ENCODE results near the gene CDKAL1.

Gene CDKAL1

GRCh38 chr6:21198032-21198640 lies 663.9 kb downstream of the CDKAL1 start:
- no peak for DNase-seq
- CTCF ChIA-PET = no interaction called here
- Histone ChIP-seq H3K36me3 (ENCODE audit: control insufficient read depth in 4 of 4, insufficient read depth in 4 of 4, low read length in 3 of 4) (peaks cover 0 to 5% (median 0%) of the 10 kb centered on the region in 4 experiments), H3K27ac (ENCODE audit: insufficient read depth in 1 of 2, low read depth in 1 of 2, low read length in 2 of 2, poor library complexity in 1 of 2, severe bottlenecking in 2 of 2) (no peak overlapping the region), H3K4me3 (ENCODE audit: control insufficient read depth in 1 of 7, extremely low read depth in 1 of 7, insufficient read depth in 4 of 7, low read depth in 2 of 7, low read length in 6 of 7) (no peak overlapping the region), H3K9me3 (ENCODE audit: control extremely low read depth in 1 of 5, control insufficient read depth in 4 of 5, insufficient read depth in 2 of 5, low read depth in 1 of 5, low read length in 4 of 5) (peaks cover 0 to 7% (median 3%) of the 10 kb centered on the region in 5 experiments), H3K4me1 (ENCODE audit: control extremely low read depth in 1 of 4, control insufficient read depth in 4 of 4, insufficient read depth in 4 of 4, low read length in 3 of 4) (peaks cover 0 to 8% (median 0%) of the 10 kb centered on the region in 4 experiments), H3K27me3 (replicated peaks in 2 of 5; ENCODE audit: control insufficient read depth in 4 of 5, insufficient read depth in 5 of 5, low read length in 4 of 5) (no peaks in the 10 kb centered on the region)
- no CpG with 5 or more reads among the region's 5 CpGs for WGBS (ENCODE audit: insufficient coverage)
- POLR2A ChIA-PET = no interaction called here

DNA sequence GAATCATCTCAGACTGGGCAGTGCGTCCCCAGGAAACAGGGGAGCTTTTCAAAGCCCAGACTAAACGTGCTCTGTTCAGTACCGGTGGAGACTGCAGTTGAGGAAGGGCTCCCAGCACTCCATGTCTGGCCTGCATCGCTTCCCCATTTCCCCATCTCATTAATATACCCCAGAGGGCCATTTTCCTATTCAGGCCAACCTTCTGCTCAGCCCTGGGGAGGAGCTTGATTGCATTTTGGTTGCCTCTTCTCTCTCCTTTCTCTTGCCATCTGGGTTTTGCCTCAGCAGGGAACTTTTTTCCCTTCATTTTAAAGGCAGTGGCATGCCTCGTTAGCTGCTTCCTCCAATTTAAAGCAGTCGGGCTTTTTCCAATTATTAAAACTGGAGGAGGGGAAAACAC lies 665.0 kb downstream of the CDKAL1 start:
- ChIA-PET POLR2A (no interaction called here), CTCF (no interaction called here)
- no peak for DNase-seq
- H3K27ac ChIP-seq (ENCODE audit: insufficient read depth in 1 of 2, low read depth in 1 of 2, low read length in 2 of 2, poor library complexity in 1 of 2, severe bottlenecking in 2 of 2) = no peak overlapping the region
- no peak overlapping the region for H3K4me3 ChIP-seq (ENCODE audit: control insufficient read depth in 1 of 7, extremely low read depth in 1 of 7, insufficient read depth in 4 of 7, low read depth in 2 of 7, low read length in 6 of 7)
- H3K36me3 ChIP-seq (ENCODE audit: control insufficient read depth in 4 of 4, insufficient read depth in 4 of 4, low read length in 3 of 4) = peaks cover 0 to 5% (median 0%) of the 10 kb centered on the region in 4 experiments
- H3K27me3 ChIP-seq (replicated peaks in 2 of 5; ENCODE audit: control insufficient read depth in 4 of 5, insufficient read depth in 5 of 5, low read length in 4 of 5) = no peaks in the 10 kb centered on the region
- peaks cover 0 to under 1% (median 0%) of the 10 kb centered on the region in 5 experiments for H3K9me3 ChIP-seq (ENCODE audit: control extremely low read depth in 1 of 5, control insufficient read depth in 4 of 5, insufficient read depth in 2 of 5, low read depth in 1 of 5, low read length in 4 of 5)
- WGBS (ENCODE audit: insufficient coverage) = 93% methylated on average over 6 of the region's 6 CpGs
- H3K4me1 ChIP-seq (ENCODE audit: control extremely low read depth in 1 of 4, control insufficient read depth in 4 of 4, insufficient read depth in 4 of 4, low read length in 3 of 4) = peaks cover 0 to 8% (median 0%) of the 10 kb centered on the region in 4 experiments

- no peak overlapping the region for H3K27ac ChIP-seq (ENCODE audit: insufficient read depth in 1 of 2, low read depth in 1 of 2, low read length in 2 of 2, poor library complexity in 1 of 2, severe bottlenecking in 2 of 2)
Observed at GRCh38 chr6:21200134-21200870, 666.0 kb downstream of the CDKAL1 start.

GRCh38 chr6:21201187-21201586 lies 666.9 kb downstream of the CDKAL1 start:
- CTCF ChIA-PET = no interaction called here
- 82% methylated on average over 4 of the region's 4 CpGs for WGBS (ENCODE audit: insufficient coverage)

More at GRCh38 chr6:21200134-21200870, 666.0 kb downstream of the CDKAL1 start:
- POLR2A ChIA-PET = no interaction called here
- no peaks in the 10 kb centered on the region for H3K9me3 ChIP-seq (ENCODE audit: control extremely low read depth in 1 of 5, control insufficient read depth in 4 of 5, insufficient read depth in 2 of 5, low read depth in 1 of 5, low read length in 4 of 5)
- peaks cover 0 to 7% (median 3%) of the 10 kb centered on the region in 4 experiments for H3K36me3 ChIP-seq (ENCODE audit: control insufficient read depth in 4 of 4, insufficient read depth in 4 of 4, low read length in 3 of 4)
- H3K4me1 ChIP-seq (ENCODE audit: control extremely low read depth in 1 of 4, control insufficient read depth in 4 of 4, insufficient read depth in 4 of 4, low read length in 3 of 4) = peaks cover 0 to 8% (median 0%) of the 10 kb centered on the region in 4 experiments
- CTCF ChIA-PET = no interaction called here
- H3K4me3 ChIP-seq (ENCODE audit: control insufficient read depth in 1 of 7, extremely low read depth in 1 of 7, insufficient read depth in 4 of 7, low read depth in 2 of 7, low read length in 6 of 7) = no peak overlapping the region
- no peak for DNase-seq
- H3K27me3 ChIP-seq (replicated peaks in 2 of 5; ENCODE audit: control insufficient read depth in 4 of 5, insufficient read depth in 5 of 5, low read length in 4 of 5) = no peaks in the 10 kb centered on the region
- WGBS (ENCODE audit: insufficient coverage) = 86% methylated on average over 6 of the region's 7 CpGs

DNA sequence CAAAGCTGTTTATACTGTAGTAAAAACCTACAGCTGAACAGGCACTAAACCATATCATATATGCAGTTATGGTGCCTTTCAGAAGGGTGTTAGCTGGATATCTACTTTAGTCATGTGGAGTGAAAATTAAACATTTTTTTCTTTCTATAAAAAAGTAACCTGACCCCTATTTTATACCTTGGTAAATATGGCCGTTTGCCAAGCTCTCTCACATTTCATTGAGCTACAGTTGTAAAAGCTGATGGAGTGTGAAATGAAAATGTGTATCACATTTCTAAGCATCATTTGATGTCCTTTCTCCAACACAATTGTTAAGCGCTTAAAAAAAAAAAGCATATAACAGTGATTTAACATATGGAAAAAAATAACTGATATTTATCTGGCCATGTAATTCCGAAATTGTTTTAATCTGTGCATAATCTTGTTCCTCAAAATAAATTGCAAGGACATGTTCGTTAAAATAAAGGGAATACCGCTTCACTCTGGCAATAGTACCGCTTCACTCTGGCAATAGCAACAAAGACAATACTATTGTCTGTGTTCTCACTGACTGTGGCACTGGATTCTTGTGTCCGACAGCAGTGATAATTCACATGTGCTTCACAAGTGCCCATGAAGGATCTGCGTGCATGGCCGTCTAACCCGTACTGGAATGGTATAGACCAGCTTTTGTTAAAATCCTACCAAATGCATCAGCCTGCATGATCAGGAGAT lies 667.5 kb downstream of the CDKAL1 start:
- ChIA-PET POLR2A (no interaction called here), CTCF (interaction anchor here (0.6 kb wide), 1 partner anchor 79 kb away, joined by 4 read pairs; no protein-coding TSS in a partner anchor)
- Histone ChIP-seq H3K27me3 (replicated peaks in 2 of 5; ENCODE audit: control insufficient read depth in 4 of 5, insufficient read depth in 5 of 5, low read length in 4 of 5) (no peaks in the 10 kb centered on the region), H3K36me3 (ENCODE audit: control insufficient read depth in 4 of 4, insufficient read depth in 4 of 4, low read length in 3 of 4) (peaks cover 0 to 7% (median 3%) of the 10 kb centered on the region in 4 experiments), H3K4me1 (ENCODE audit: control extremely low read depth in 1 of 4, control insufficient read depth in 4 of 4, insufficient read depth in 4 of 4, low read length in 3 of 4) (peaks cover 0 to 8% (median 0%) of the 10 kb centered on the region in 4 experiments), H3K9me3 (ENCODE audit: control extremely low read depth in 1 of 5, control insufficient read depth in 4 of 5, insufficient read depth in 2 of 5, low read depth in 1 of 5, low read length in 4 of 5) (no peaks in the 10 kb centered on the region), H3K27ac (ENCODE audit: insufficient read depth in 1 of 2, low read depth in 1 of 2, low read length in 2 of 2, poor library complexity in 1 of 2, severe bottlenecking in 2 of 2) (no peak overlapping the region), H3K4me3 (ENCODE audit: control insufficient read depth in 1 of 7, extremely low read depth in 1 of 7, insufficient read depth in 4 of 7, low read depth in 2 of 7, low read length in 6 of 7) (no peak overlapping the region)
- WGBS (ENCODE audit: insufficient coverage) = 100% methylated on average over 4 of the region's 10 CpGs
- no peak for DNase-seq

More at GRCh38 chr6:21201187-21201586, 666.9 kb downstream of the CDKAL1 start:
- H3K4me1 ChIP-seq (ENCODE audit: control extremely low read depth in 1 of 4, control insufficient read depth in 4 of 4, insufficient read depth in 4 of 4, low read length in 3 of 4) = peaks cover 0 to 8% (median 0%) of the 10 kb centered on the region in 4 experiments
- peaks cover 0 to 7% (median 3%) of the 10 kb centered on the region in 4 experiments for H3K36me3 ChIP-seq (ENCODE audit: control insufficient read depth in 4 of 4, insufficient read depth in 4 of 4, low read length in 3 of 4)
- no peaks in the 10 kb centered on the region for H3K27me3 ChIP-seq (replicated peaks in 2 of 5; ENCODE audit: control insufficient read depth in 4 of 5, insufficient read depth in 5 of 5, low read length in 4 of 5)
- H3K9me3 ChIP-seq (ENCODE audit: control extremely low read depth in 1 of 5, control insufficient read depth in 4 of 5, insufficient read depth in 2 of 5, low read depth in 1 of 5, low read length in 4 of 5) = no peaks in the 10 kb centered on the region
- POLR2A ChIA-PET = no interaction called here
- no peak overlapping the region for H3K27ac ChIP-seq (ENCODE audit: insufficient read depth in 1 of 2, low read depth in 1 of 2, low read length in 2 of 2, poor library complexity in 1 of 2, severe bottlenecking in 2 of 2)
- no peak for DNase-seq
- no peak overlapping the region for H3K4me3 ChIP-seq (ENCODE audit: control insufficient read depth in 1 of 7, extremely low read depth in 1 of 7, insufficient read depth in 4 of 7, low read depth in 2 of 7, low read length in 6 of 7)

DNA sequence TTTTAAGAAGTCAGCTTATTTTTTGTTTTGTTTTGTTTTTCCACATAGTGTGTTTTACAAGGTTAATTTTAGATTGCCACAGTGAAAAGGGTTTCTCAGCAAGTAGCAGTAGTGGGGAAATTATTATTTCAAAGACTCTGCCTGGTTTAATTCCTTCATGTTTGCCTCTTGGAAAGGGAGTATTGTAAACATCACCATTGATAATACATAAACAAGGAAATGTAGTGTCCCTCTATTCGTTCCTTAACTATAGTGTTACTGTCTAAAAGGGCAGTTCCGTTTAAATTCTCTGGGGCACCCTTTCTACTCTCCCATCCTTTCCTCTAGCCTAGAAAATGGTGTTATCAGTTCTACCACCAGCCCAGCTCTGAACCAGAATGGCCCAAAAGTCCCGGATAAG lies 668.3 kb downstream of the CDKAL1 start:
- ChIA-PET POLR2A (no interaction called here), CTCF (interaction anchor here (0.6 kb wide), 1 partner anchor 80 kb away, joined by 4 read pairs; no protein-coding TSS in a partner anchor)
- no peaks in the 10 kb centered on the region for H3K27me3 ChIP-seq (replicated peaks in 2 of 5; ENCODE audit: control insufficient read depth in 4 of 5, insufficient read depth in 5 of 5, low read length in 4 of 5)
- DNase-seq = no peak
- no peak overlapping the region for H3K4me3 ChIP-seq (ENCODE audit: control insufficient read depth in 1 of 7, extremely low read depth in 1 of 7, insufficient read depth in 4 of 7, low read depth in 2 of 7, low read length in 6 of 7)
- whole genome bisulfite sequencing (ENCODE audit: insufficient coverage) = 100% methylated on average over 3 of the region's 3 CpGs
- H3K36me3 ChIP-seq (ENCODE audit: control insufficient read depth in 4 of 4, insufficient read depth in 4 of 4, low read length in 3 of 4) = peaks cover 0 to 7% (median 3%) of the 10 kb centered on the region in 4 experiments
- no peak overlapping the region for H3K27ac ChIP-seq (ENCODE audit: insufficient read depth in 1 of 2, low read depth in 1 of 2, low read length in 2 of 2, poor library complexity in 1 of 2, severe bottlenecking in 2 of 2)
- H3K4me1 ChIP-seq (ENCODE audit: control extremely low read depth in 1 of 4, control insufficient read depth in 4 of 4, insufficient read depth in 4 of 4, low read length in 3 of 4) = peaks cover 0 to 8% (median 0%) of the 10 kb centered on the region in 4 experiments
- no peaks in the 10 kb centered on the region for H3K9me3 ChIP-seq (ENCODE audit: control extremely low read depth in 1 of 5, control insufficient read depth in 4 of 5, insufficient read depth in 2 of 5, low read depth in 1 of 5, low read length in 4 of 5)

Measured in common myeloid progenitor, CD34-positive (primary cell).